HG02623 (cell line): ENCODE data around the gene MTM1.

Source experiments
- ATAC-seq: cut with Tn5 transposase; IDR thresholded peaks from one replicate; pipeline ENCODE4 v1.9.1; 2021; ENCODE audit warnings: moderate library complexity; ENCODE audit not compliant: unreplicated experiment

The MTM1 gene

DNA sequence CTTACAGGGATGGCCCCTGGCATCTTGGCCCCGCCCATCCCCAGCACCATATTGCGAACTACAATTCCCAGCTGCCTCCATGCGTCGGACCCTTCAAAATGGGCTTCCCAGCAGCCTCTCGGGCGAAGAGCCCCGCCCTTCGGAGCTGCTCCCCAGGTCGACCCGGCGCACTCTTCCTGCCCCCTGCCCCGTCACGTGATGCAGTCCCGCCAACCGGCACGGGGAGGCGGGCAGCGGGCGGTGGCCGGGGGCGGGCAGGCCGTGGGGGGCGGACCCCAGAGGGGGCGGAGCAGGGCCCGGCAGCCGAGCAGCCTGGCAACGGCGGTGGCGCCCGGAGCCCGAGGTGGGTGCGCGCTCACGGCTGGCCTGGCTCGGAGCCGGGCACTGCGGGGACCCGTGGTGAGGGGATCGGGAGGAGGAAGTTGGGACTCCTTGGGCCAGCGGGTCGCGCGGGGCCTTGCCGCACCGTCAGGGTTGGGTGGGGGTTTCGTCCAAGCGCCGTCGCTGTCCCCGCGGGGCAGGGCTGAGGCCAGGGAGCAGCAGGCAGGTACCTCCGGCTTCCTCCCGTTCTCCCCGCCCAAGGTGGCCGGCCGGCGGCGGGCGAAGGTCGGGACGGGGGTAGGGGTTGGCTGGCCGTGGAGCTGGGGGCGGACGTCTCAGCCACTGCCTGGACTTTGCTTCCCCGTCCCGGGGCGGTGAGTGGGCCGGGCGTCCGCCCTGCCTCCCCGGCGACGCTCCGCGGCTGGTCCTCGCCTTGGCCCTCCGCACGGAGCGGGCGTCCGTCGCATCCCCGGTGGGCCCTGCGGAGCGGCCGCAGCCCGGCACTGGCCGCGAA is at the start of gene MTM1:
TSS of gene MTM1 (plus strand) at position 302 of the 835 bp plus-strand sequence. CDS start 23,994 bp downstream, outside the sequence.
- ATAC-seq, result peak; percentile 92

GRCh38 chrX:150522494-150522893 is 45.9 kb upstream of the MTM1 start:
- ATAC-seq, result no peak

DNA sequence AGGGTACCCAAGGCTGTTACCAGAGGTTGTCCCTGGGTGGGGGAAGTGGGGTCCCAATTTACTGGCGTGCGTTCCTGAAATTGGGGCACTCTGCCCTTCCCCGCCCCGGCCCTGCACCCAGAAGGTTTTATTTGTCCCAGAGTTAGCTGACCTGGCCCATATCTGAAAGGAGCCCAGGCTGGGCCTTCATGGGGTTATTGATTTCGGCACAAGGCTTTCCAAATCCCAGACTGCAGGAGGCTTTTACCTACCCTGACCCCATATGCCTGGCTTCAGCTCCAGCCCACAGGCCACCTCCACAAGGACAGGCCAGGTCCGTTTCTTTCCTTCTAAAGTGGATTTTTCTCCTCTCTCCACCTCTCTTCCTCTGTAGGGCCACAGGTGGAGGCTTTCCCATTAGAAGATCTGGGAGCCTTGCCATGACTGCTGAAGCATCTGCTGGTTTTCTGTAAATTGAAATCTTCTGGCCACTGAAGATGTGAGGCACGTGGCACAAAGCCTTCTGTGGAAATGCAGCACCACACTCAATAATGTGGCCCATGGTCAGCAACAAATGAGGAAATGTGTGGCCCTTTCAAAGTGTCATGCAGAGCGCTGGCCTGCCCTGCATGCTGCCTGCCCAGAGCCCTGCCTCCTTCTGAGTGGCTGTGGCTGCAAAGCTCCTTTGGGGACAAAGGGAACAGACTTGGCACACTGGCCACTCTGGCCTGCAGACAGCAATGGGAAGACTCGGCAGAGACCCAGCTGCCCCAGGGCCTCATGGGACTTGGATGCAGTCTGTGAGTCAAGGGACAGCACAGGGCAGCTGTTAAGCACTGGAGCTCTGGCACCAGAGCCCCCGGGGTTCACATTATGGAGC is 43.1 kb upstream of the MTM1 start:
- ATAC-seq, result no peak

GRCh38 chrX:150526692-150527091 is 41.7 kb upstream of the MTM1 start:
- no peak for ATAC-seq

- ATAC-seq, result no peak
Measured at GRCh38 chrX:150527108-150527507, 41.3 kb upstream of the MTM1 start.

DNA sequence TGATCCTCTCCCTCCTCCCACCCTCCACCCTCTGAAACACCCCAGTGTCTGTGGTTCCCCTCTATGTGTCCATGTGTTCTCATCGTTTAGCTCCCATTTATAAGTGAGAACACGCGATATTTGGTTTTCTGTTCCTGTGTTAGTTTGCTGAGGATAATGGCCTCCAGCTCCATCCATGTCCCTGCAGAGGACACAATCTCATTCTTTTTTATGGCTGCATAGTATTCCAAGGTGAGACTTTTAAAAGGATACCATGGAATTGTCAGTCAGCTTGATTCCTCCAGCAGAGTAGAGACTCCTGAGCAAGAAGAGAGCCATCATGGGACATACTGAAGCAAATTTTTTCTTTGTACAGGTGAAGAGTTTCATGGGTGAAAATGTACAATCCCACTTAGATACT is 38.8 kb upstream of the MTM1 start:
- ATAC-seq, result no peak

DNA sequence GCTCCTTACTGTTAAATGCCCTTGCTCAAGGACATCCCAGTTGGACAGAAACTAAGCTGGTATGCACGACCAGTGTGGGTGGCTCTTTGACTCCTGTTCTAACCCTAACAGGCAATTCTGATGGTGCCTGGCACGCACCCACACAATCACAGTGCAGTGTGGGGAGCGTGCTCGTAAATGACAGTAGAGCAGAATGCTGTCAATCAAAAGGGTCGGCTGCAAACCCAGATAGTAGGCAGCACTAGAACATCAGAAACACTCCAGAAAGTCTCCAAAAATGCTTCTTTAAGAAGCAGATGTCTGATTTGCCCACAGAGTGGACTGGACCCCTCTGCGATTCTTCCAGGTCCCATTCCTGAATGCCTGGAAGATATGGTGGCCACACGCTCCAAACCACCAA is 37.6 kb upstream of the MTM1 start:
- no peak for ATAC-seq

DNA sequence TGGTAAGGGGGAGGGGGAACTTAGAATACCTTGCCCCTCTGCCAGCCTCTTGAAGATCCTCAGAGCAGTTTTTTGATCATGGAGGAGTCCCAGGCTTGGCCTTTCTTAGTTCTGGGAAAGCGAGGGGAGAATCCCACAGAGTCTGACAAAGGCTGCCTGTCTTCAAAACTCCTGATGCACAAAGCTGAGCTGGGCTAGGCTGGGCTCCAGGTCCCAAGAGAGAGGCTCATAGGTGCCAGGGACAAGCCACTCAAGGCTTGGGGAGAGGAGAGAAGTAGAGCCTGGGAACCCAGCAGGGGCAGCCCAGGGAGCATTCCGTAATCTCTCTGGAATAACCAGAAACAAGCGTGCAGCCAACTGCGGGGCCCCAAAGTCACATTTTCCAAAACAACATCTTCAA is 37.0 kb upstream of the MTM1 start:
- no peak for ATAC-seq

DNA sequence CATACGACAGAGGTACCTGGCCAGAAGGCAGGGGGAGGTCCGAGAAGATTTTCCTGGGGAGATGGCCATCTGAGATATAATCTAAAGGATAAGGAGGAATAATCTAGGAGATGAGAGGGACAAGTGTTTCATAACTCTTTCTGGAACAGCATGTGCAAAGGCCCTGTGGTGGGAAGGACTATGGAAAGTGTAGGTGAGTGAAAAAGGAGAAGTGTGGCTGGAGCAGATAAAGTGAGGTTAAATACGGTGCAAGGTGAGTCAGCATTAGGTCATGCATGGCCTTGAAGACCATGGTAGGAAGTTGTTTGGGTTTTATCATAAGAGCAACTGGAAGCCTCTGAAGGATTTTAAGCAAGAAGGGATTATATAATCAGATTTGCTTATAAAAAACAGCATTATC is 34.6 kb upstream of the MTM1 start:
- no peak for ATAC-seq

- ATAC-seq, result no peak
Measured at GRCh38 chrX:150536455-150537116, 31.8 kb upstream of the MTM1 start.

DNA sequence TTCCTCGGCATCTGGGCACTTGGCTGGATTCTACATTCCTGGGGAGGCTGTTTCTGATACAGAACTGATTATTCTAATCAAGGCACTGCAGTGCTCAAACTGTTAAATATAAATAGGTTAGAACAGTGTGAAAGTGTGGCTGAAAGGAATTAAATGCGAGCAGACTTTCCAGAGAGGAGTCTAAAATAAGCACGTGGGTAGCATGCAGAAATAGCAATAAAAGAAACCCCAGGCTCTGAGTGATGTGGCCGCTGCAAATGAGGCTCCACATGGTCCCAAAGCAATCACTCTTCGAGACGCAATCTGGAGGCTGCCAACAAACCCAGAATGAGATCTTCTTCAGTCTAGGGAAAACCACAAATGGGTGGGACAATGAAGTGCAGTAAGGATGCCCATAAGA is 30.6 kb upstream of the MTM1 start:
- no peak for ATAC-seq

DNA sequence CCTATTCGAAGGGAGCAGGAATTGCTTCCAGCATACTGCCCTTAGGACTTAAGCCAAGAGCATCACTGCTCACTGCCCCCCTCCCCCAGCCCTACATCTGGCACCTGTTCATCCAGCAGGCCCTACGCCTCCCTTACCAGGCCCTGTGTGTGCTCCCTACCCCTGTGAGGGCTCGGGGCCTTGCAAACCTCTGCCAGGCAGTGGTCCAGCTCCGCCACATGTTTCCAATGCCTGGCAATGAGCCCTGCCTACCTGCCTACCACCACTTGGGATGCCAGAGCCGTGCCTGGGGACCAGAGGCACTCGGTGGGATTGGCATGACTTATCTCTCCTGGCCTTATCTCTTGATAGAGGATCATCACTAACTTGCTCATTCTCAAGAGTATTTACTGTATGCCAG is 27.5 kb upstream of the MTM1 start:
- ATAC-seq, result no peak

DNA sequence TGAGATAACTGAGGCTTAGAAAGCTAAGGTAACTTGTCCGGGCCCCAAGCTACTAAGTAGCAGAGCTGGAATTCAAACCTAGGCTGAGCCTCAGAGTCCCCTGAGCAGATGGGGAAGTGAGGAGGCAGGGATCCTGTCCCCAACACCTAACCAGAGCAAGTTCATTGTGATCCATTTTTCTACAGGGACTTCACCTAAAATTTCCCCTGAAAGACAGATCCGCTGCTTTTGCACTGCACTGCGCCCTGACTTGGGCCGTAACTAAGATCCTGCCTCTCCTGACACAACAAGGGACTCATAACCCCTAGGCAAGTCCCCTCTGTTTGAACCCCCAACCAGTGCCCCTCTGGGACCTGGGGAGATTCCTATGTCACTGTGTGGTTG is 25.6 kb upstream of the MTM1 start:
- ATAC-seq, result peak; percentile 19

GRCh38 chrX:150543230-150544155 is 24.9 kb upstream of the MTM1 start:
- peak; percentile 54 for ATAC-seq

DNA sequence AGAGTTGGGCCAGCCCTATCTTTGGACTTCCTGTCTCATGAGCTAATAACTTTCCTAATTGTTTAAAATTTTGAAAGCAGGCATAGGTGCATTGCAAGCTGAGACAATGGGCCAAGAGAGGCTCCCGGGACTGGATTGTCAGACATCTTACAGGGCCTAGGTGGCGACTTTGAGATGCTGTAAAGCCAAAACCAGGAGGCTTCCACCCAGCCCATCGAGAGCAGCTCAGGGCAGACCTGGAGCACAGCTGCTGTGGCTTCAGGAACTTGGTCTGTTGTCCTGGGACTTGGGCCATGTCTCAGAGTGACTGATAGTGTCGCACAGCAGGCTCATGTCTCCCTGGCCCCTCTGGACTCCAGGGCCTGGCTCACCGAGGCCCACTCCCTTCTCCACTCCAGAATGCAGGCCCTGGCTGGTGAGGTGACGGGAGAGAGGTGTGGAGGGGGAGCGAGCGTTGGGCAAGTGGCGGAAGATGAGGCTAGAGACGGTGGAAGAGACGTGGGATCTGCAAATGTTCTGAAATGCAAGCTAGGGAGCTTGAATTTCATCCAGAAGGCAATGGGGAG is 24.1 kb upstream of the MTM1 start:
- ATAC-seq, result no peak

DNA sequence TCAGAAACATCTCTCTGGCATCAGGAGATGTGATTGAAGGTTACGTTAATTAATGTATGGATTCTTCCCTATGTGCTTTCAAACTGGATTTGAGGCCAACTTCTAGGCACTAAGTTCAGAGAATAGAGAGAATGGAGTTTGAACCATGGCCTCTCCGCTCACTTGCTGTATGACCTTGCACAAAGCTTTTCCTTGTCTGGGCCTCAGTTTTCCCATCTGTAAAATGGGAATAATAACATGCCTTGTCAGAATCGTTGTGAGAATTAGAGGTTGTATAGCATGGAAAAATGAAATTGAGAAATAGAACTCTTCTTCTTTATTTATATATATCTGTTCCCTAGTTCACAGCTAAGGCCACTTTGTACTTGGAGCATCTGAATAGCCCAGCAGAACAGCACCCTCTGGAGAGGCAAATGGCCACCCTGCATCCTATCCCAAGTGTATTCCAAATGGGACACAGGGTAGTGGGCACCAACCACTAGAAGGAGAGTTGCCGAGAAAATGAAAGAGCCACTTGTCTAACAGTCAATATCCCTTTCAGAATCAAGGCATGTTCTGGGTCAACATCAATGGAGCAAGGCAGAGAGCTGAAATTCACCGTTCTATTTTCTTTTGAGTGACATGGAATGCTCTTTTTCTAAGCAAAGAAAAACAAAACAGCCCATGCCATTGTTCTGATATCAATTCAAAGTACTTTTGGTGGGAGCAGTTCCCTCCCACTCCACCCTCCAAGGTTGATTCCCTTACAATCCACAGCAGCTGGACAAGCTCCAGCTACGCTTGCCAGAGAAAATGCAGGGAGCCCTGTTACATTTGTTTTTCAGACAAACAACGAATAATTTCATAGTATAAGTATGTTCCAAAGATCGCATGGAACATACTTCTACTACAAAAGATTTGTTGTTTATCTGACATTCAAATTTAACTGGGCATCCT is 23.3 kb upstream of the MTM1 start:
- ATAC-seq, result no peak

DNA sequence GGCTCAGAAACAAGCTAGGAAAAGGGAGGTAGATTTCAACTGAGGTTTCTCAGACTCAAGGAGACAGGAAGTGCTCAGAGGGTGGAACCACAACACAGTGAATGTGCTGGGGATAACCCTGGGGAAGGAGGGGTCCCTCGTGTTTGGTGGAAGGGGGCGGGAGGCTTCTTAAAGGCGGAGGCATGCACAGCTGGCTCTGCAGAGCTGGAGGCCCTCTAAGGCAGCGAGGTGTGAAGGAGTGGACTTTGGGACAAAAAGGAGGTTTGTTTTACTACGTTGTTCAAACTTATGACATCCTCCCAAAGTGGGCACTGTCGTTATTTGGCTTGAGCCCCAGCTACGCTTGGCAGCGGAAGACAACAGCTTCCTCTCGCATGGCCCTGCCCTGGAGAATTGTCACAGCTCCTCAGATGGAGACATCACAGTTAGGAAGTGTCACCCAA is 21.7 kb upstream of the MTM1 start:
- no peak for ATAC-seq

DNA sequence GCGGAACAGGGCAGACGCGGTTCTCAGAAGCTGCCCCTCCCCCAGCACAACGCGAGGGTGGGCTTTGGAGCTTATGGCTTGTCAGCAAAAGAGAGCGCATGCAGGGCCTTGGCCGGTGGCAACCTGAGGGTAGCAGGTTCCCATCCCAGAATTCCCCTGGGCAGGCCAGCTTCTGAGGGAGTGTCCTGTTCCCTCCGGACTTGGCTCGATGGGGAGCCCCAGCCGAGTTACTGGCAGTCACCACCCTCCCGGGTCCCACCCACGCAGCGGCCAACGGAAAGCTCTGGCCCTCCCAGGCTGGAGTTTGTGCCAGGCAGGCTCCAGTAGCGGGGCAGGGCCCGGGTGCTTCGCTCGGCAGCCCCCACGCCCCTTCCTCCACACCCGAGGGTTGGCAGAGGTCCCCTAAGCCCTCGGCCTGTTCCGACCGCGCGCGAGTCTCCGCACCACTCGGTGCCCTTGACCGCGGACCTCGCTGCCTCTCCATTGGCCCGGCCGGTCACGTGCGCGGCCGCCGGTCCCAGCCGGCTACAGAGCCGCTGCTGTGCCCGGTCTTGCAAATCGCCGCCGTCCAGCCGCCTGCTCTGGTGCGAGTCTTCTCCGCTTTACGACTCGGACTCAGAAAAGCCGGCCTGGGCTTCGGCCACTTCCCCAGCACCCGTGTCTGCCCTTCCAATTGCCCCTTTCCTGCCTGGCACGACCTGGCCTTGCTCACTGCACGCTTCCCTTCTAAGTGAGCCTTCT is 20.9 kb upstream of the MTM1 start:
- ATAC-seq, result peak; percentile 42
